SH-SY5Y (cell line): ENCODE results near the gene MT1G.

Source experiments
- GATA2 ChIP-seq: IDR thresholded peaks from 2 replicates; pipeline ENCODE4 v1.6.1; 2011; ENCODE audit warnings: mild to moderate bottlenecking, low read depth, low read length
- GATA3 ChIP-seq: IDR thresholded peaks from 2 replicates; pipeline ENCODE4 v1.6.1; 2011; ENCODE audit warnings: low read depth, mild to moderate bottlenecking, low read length, moderate library complexity

MT1G gene

DNA sequence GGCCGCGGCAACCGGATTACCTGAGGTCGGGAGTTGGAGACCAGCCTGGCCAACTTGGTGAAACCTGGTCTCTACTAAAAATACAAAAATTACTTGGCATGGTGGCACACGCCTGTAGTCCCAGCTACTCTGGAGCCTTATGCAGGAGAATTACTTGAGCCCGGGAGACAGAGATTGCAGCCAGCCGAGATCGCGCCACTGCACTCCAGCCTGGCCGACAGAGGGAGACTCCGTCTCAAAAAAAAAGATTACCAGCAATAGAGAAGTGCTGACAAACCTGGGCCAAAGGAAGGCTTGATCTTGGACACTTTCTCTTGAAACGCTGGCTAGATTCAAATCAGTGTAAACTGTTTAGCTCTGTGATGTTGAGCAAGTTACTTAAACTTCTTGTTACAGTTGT lies 6.1 kb upstream of the MT1G start:
- TF ChIP-seq GATA3 (no peak), GATA2 (no peak)

DNA sequence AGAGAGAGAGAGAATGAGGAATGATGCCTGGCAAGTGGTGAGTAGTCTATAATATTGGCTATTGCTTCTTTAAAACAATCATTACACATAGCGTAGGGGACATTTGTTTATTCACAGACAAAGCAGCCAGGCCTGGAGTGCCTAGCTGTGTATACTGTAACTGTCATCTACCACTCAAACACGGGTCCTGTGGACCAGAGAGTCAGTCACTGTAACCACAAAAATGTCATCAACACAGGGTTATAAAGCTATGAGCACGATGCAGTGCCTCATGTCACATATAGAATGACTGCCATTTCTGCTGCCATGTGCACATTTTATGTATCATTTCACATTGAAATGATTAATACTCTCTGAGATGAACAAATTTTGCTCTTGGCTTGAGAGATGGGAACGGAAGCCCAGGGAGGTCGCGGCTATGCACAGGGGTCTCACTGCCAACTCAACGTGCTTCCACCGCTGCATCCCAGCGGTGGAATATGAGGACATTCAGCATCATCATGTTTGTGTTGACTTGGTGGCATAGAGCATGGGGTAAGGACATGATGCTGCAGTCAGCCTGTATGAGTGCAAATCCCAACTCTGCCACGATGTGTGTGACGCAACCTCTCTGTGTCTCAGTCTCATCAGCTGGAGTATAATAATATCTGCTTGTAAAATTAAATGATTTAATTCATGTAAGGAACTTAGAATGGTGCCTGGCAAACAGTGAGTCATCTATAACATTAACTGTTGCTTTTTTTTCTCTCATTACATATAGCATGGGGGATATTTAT lies 5.1 kb upstream of the MT1G start:
- no peak for TF ChIP-seq GATA2
- no peak for TF ChIP-seq GATA3

DNA sequence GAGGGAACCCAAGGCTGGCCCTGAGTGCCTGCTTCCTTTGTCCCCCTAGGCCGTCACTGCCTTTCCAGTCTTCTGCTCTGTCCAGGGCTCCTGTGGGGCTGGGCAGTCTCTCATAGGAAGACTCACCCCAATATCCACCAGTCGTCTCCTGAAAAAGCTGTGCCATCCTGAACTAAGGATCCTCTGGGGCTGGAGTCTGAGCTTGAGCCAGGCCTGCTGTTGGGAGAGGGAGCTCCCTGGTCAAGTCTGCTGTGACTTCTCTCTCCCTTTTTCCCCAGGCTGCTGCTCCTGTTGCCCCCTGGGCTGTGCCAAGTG lies 2.7 kb upstream of the MT1G start:
- TF ChIP-seq GATA2 (no peak), GATA3 (no peak)

DNA sequence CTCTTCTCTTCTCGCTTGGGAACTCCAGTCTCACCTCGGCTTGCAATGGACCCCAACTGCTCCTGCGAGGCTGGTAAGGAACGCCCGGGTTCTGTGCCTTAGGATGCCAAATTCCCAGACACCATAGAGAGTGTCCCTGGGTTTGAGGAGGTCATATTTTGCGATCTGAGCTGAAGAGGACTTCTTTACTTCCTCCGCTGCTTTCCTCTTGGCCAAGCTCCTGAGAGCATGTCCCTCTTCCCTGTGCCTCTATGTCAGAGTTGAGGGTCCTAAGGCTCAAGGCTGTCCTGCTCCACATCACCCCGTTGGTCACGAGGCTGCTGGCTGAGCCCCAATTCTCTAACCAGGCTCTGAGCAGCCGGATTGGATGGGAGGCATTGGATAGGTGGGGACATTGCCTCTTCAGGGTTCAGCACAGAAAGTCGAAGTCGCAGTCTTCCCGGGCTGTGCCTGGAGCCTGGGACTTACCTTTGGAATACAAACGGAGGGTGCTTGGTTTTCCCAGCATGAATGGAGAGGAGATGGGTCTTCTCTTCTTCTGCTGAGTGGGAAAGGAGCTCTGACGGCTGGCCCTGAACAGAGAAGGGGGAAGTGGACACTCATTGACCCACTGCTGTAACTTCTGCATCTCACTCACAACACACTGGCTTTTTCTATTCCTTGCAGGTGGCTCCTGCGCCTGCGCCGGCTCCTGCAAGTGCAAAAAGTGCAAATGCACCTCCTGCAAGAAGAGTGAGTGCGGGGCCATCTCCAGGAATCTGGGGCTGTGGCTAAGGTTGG lies 2.2 kb upstream of the MT1G start:
- TF ChIP-seq GATA2 (no peak), GATA3 (no peak)

DNA sequence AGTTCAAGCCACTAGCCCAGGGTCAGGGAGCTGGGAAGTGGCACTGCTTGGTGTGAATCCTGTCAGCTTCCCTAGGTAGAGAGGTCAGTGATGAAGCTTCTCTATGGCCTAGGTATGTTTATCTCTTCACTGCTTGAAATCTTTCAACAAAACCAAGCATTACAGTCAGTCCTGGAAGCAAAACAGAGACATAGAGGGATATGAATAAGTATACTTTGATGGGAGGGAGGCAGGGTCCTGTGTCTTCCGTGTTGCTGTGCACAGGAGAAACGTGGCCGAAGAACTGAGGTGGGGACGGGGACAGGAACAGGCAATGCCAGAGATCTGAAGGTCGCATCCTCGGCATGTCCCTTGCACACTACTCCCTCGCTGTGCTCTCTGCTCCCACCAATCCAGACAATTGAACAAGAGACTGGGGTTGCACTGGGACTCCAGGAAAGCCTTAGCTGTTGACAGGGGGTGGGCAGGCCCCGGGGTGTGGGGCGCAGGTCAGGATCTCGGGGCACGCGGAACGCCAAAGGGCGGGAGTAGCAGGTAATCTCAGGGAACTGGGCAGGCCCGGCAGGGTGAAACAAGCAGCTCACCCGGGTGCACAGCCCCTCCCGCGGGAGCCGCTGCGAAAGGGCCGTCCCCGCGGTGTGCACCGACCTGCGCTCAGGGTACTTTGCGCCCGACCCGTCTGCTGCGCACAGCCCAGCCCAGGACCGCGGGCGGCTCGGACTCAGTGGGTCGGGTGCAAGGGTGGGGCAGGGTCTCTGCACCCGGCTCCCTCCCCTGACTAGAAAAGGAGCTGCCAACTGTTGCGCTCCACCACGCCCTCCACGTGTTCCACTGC lies 1.4 kb upstream of the MT1G start, which contains the start of gene MT1H:
Gene MT1H, plus strand, starts transcription at position 810 of the 835 bp plus-strand sequence. CDS start 71 bp downstream, outside the sequence.
- no peak for TF ChIP-seq GATA2
- TF ChIP-seq GATA3, result no peak

DNA sequence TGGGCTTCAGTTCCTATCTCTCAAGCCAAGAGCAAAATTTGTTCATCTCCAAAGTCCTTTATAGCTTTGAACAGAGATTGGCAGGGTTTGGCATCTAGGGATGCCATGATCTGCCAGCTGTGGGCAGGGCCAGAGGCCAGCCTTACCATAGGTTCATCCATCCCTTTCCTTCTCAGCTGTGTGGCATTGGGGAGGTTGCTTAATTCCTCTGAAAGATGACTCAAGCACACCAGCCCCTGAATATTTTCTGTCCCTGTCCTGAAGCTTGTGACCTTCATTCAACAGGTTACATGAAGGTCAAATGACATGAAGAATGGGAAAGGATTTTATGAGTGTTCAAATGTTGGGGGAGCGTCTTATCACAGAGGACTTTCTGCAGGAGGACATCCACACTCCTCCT lies 3.4 kb downstream of the MT1G start:
- TF ChIP-seq GATA3 (no peak), GATA2 (no peak)

DNA sequence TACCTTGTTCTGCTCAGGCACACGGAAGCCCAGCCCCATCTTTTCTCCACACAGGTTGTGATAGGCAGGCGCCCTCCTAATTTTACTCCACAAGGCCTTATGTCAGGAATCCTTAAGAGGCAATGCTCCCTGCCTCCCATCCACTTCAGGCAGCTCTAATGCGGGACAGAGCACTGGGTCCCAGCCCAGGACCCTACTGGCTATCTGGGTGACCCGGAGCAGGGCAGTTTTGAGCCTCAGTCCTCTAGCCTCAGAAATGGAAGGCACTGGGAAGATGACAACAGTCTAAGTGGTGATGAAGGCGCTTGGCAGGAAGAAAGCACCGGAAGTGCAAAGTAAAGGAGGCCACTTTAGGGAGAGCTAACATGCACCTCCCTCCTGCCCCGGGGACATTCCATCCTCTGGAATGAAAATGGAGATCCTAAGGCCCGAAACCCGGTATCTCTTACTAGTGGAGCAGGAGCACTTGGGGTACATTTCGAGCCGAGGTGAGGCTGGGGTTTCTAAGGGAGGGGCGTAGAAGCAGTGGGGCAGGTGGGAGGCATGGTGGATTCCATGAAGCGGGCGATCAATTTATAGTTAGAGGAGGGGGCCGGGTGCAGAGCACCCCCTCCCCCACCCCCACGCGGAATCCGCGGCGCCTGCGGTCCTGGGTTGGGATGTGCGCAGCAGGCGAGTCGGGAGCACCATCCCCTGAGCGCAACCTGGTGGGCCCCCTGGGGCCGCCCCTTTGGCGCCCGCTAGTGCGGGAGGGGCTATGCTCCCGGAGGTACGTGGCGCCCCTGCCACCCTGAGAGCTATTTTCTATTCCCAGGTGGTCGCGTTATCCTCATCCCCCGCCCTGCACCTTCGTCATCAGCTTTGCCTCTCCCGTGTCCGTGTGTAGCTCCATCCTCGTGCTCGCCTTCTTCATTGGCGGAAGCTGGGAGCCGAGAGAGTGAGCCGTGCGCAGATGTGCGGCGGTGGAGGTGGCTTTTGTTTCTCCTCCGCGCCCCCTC lies 5.2 kb downstream of the MT1G start:
- TF ChIP-seq GATA3, result no peak
- TF ChIP-seq GATA2, result no peak

DNA sequence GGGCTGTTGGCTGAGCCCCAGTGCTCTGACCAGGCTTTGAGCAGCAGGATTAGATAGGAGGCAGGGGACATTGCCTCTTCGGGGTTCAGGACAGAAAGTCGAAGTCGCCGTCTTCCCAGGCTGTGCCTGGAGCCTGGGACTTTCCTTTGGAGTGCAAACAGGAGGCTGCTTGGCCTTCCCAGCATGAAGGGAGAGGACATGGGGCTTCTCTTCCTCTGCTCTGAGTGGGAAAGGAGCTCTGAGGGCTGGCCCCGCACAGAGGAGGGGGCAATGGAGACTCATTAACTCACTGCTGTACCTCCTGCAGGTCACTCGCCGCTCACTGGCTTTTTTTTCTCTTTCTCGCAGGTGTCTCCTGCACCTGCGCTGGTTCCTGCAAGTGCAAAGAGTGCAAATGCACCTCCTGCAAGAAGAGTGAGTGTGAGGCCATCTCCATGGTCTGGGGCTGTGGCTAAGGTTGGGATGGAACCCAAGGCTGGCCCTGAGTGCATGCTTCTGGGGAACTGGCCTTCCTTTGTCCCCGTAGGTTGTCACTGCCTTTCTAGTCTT lies 9.5 kb downstream of the MT1G start:
- TF ChIP-seq GATA2, result no peak
- TF ChIP-seq GATA3, result no peak

DNA sequence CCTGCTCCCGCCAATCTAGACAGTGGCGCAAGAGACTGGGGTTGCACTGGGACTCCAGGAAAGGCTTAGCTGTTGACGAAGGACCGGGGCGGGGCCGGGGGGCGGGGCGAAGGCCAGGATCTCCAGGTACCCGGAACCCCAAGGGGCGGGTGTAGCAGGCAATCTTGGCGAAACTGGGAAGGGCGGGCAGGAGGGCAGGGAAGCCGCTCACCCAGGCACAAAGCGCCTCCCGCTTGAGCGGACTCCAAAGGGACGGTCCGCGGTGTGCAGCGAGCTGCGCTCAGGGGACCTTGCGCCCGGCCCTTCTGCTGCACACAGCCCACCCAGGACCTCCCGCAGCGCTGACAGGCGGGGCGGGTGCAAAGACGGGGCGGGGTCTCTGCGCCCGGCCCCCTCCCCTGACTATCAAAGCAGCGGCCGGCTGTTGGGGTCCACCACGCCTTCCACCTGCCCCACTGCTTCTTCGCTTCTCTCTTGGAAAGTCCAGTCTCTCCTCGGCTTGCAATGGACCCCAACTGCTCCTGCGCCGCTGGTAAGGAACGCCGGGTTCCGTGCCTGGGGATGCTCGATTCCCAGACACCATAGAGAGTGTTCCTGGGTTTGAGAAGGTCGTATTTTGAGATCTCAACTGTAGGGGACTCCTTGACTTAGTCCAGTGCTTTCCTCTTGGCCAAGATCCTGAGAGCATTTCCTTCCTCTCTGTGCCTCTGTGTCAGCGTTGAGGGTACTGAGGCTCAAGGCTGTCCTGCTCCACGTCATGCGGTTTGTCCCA lies 10.1 kb downstream of the MT1G start, which contains the start of gene MT1F:
Gene MT1F, plus strand, starts transcription at position 405 of the 772 bp plus-strand sequence. Its CDS starts 100 bp downstream, at position 505.
- no peak for TF ChIP-seq GATA2
- TF ChIP-seq GATA3, result no peak

DNA sequence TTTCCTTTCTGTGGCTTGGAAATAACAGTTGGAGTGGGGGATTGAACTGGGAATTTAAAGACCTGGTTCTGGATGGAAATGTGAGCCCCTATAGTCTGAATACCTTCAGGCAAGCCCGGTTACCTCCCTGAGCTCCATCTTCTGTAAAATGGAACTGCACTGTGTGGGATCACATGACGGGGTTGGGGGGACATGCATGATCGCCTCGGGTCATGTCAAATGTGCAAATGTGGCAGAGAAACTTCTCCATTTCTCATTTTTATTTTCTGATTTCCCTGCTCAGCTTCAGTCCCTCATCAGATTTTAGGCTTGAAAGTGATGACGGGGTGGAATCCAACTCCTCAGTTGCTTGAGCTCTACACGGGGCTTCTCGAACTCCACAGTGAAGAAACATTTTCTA lies 14.6 kb downstream of the MT1G start:
- TF ChIP-seq GATA2 (no peak), GATA3 (no peak)

DNA sequence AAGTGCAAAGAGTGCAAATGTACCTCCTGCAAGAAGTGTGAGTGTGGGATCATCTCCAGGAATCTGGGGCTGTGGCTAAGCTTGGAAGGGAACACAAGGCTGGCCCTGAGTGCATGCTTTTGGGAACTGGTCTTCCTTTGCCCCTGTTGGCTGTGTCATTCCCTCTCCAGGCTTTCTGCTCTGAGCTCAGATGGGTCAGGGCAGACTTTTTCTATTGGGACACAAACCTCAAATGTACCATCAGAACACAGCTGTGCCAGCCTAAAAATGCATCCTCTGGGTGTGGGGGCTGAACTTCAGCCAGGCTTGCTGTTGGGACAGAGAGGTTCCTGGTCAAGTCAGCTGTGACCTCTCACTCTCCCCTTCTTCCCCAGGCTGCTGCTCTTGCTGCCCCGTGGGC lies 15.3 kb downstream of the MT1G start:
- TF ChIP-seq GATA3, result no peak
- no peak for TF ChIP-seq GATA2

DNA sequence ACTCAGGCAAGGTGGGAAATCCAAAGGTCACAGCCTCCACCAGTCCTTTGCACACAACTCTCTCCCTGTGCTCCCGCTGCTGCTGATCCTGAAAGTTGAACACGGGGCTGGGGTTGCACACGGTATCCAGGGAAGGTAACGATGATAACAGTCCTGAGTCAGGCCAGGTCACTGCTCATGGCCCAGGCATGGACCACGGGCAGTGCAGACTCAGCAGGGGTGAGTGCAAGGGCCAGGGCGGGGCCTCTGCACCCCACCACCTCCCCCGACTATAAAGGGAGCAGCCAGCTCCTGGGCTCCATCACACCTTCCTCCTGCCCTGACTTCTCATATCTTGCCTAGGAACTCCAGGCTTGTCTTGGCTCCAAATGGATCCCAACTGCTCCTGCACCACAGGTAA lies 16.3 kb downstream of the MT1G start, which contains the start of gene MT1B:
Gene MT1B, plus strand, starts transcription at position 301 of the 400 bp plus-strand sequence. Its CDS starts 68 bp downstream, at position 369.
- TF ChIP-seq GATA3 (no peak), GATA2 (no peak)
